Stomach smooth muscle (tissue), 2 donors: ENCODE data around the gene SNRNP40.

Source experiments
- H3K27ac ChIP-seq: one replicate; pipeline ENCODE4 v1.7.0; 2013; ENCODE audit warnings: mild to moderate bottlenecking, low read length, inconsistent platforms
- H3K27me3 ChIP-seq, 2 donors: one replicate each; pipeline ENCODE4 v1.7.0; 2013; ENCODE audit warnings: low read length in 2 of 2; ENCODE audit not compliant: insufficient read depth in 2 of 2, control insufficient read depth in 1 of 2
- H3K36me3 ChIP-seq, 2 donors: one replicate each; pipeline ENCODE4 v1.7.0; 2013; ENCODE audit warnings: low read length in 2 of 2; ENCODE audit not compliant: control insufficient read depth in 2 of 2, insufficient read depth in 2 of 2
- H3K4me1 ChIP-seq: one replicate; pipeline ENCODE4 v1.7.0; 2013; ENCODE audit warnings: low read length; ENCODE audit not compliant: control insufficient read depth, insufficient read depth
- H3K4me3 ChIP-seq, 2 donors: one replicate each; pipeline ENCODE4 v1.7.0; 2013; ENCODE audit warnings: low read length in 2 of 2
- H3K9ac ChIP-seq, 2 donors: one replicate each; pipeline ENCODE4 v1.7.0; 2013; ENCODE audit warnings: low read length in 2 of 2, mild to moderate bottlenecking in 1 of 2
- H3K9me3 ChIP-seq, 2 donors: one replicate each; pipeline ENCODE4 v1.7.0; 2013; ENCODE audit warnings: low read length in 2 of 2; ENCODE audit not compliant: control insufficient read depth in 2 of 2
- donor health status: healthy.
- donor health status: Pancreatic carcinoma.

Gene SNRNP40

GRCh38 chr1:31234123-31234708 lies 62.4 kb downstream of the SNRNP40 start:
- H3K4me3 ChIP-seq: no peak overlapping the region
- H3K36me3 ChIP-seq: no peaks in the 10 kb centered on the region
- no peak overlapping the region for H3K27ac ChIP-seq
- peaks cover 7% of the 10 kb centered on the region for H3K4me1 ChIP-seq
- H3K27me3 ChIP-seq: peaks cover 26 to 42% of the 10 kb centered on the region in 2 donors
- no peak overlapping the region for H3K9ac ChIP-seq
- no peaks in the 10 kb centered on the region for H3K9me3 ChIP-seq

GRCh38 chr1:31232689-31233088 lies 63.9 kb downstream of the SNRNP40 start:
- no peaks in the 10 kb centered on the region for H3K36me3 ChIP-seq
- H3K27me3 ChIP-seq: peaks cover 11 to 28% of the 10 kb centered on the region in 2 donors
- H3K4me3 ChIP-seq: no peak overlapping the region
- no peak overlapping the region for H3K27ac ChIP-seq
- no peaks in the 10 kb centered on the region for H3K9me3 ChIP-seq
- no peak overlapping the region for H3K9ac ChIP-seq
- H3K4me1 ChIP-seq: no peaks in the 10 kb centered on the region

GRCh38 chr1:31231802-31232201 lies 64.8 kb downstream of the SNRNP40 start:
- no peaks in the 10 kb centered on the region for H3K36me3 ChIP-seq
- no peak overlapping the region for H3K9ac ChIP-seq
- H3K27ac ChIP-seq: no peak overlapping the region
- H3K27me3 ChIP-seq: peaks cover 11 to 25% of the 10 kb centered on the region in 2 donors
- H3K9me3 ChIP-seq: no peaks in the 10 kb centered on the region
- H3K4me3 ChIP-seq: no peak overlapping the region
- H3K4me1 ChIP-seq: no peaks in the 10 kb centered on the region

GRCh38 chr1:31230378-31230777 lies 66.2 kb downstream of the SNRNP40 start:
- no peaks in the 10 kb centered on the region for H3K36me3 ChIP-seq
- H3K9ac ChIP-seq: no peak overlapping the region
- peaks cover 2 to 14% of the 10 kb centered on the region in 2 donors for H3K27me3 ChIP-seq
- H3K4me3 ChIP-seq: no peak overlapping the region
- no peaks in the 10 kb centered on the region for H3K9me3 ChIP-seq
- H3K27ac ChIP-seq: no peak overlapping the region
- H3K4me1 ChIP-seq: no peaks in the 10 kb centered on the region

- H3K27ac ChIP-seq: no peak overlapping the region
- no peak overlapping the region for H3K9ac ChIP-seq
- peaks cover under 1 to 6% of the 10 kb centered on the region in 2 donors for H3K27me3 ChIP-seq
- H3K36me3 ChIP-seq: no peaks in the 10 kb centered on the region
- no peak overlapping the region for H3K4me3 ChIP-seq
- H3K9me3 ChIP-seq: no peaks in the 10 kb centered on the region
- no peaks in the 10 kb centered on the region for H3K4me1 ChIP-seq
Measured at GRCh38 chr1:31228986-31229385, 67.6 kb downstream of the SNRNP40 start.

GRCh38 chr1:31227891-31228568 lies 68.6 kb downstream of the SNRNP40 start:
- H3K9ac ChIP-seq: no peak overlapping the region
- no peak overlapping the region for H3K27ac ChIP-seq
- H3K27me3 ChIP-seq: peaks cover 0 to 3% of the 10 kb centered on the region in 2 donors
- H3K4me3 ChIP-seq: no peak overlapping the region
- no peaks in the 10 kb centered on the region for H3K4me1 ChIP-seq
- H3K9me3 ChIP-seq: no peaks in the 10 kb centered on the region
- no peaks in the 10 kb centered on the region for H3K36me3 ChIP-seq

GRCh38 chr1:31224068-31224467 lies 72.5 kb downstream of the SNRNP40 start:
- no peaks in the 10 kb centered on the region for H3K4me1 ChIP-seq
- no peak overlapping the region for H3K9ac ChIP-seq
- H3K9me3 ChIP-seq: no peaks in the 10 kb centered on the region
- H3K27me3 ChIP-seq: peaks cover 4 to 6% of the 10 kb centered on the region in 2 donors
- H3K4me3 ChIP-seq: no peak overlapping the region
- H3K27ac ChIP-seq: no peak overlapping the region
- H3K36me3 ChIP-seq: no peaks in the 10 kb centered on the region

- no peak overlapping the region for H3K4me3 ChIP-seq
- H3K9ac ChIP-seq: no peak overlapping the region
- H3K4me1 ChIP-seq: no peaks in the 10 kb centered on the region
- peaks cover 4 to 6% of the 10 kb centered on the region in 2 donors for H3K27me3 ChIP-seq
- H3K27ac ChIP-seq: no peak overlapping the region
- no peaks in the 10 kb centered on the region for H3K9me3 ChIP-seq
- no peaks in the 10 kb centered on the region for H3K36me3 ChIP-seq
Measured at GRCh38 chr1:31222176-31222575, 74.4 kb downstream of the SNRNP40 start.

GRCh38 chr1:31221072-31221471 lies 75.5 kb downstream of the SNRNP40 start:
- no peaks in the 10 kb centered on the region for H3K36me3 ChIP-seq
- no peaks in the 10 kb centered on the region for H3K4me1 ChIP-seq
- no peak overlapping the region for H3K4me3 ChIP-seq
- no peak overlapping the region for H3K9ac ChIP-seq
- H3K27ac ChIP-seq: no peak overlapping the region
- H3K27me3 ChIP-seq: peaks cover 6 to 7% of the 10 kb centered on the region in 2 donors
- H3K9me3 ChIP-seq: no peaks in the 10 kb centered on the region

- Histone ChIP-seq H3K36me3 (no peaks in the 10 kb centered on the region), H3K27ac (no peak overlapping the region), H3K9ac (no peak overlapping the region), H3K4me1 (peaks cover 9% of the 10 kb centered on the region), H3K27me3 (peaks cover 6 to 7% of the 10 kb centered on the region in 2 donors), H3K9me3 (no peaks in the 10 kb centered on the region), H3K4me3 (no peak overlapping the region)
Measured at GRCh38 chr1:31219489-31219888, 77.1 kb downstream of the SNRNP40 start.

- Histone ChIP-seq H3K9ac (no peak overlapping the region), H3K4me3 (no peak overlapping the region), H3K27me3 (peaks cover 3 to 7% of the 10 kb centered on the region in 2 donors), H3K27ac (no peak overlapping the region), H3K9me3 (no peaks in the 10 kb centered on the region), H3K4me1 (peaks cover 9% of the 10 kb centered on the region), H3K36me3 (no peaks in the 10 kb centered on the region)
Measured at GRCh38 chr1:31218705-31219104, 77.9 kb downstream of the SNRNP40 start.
